Ovary (tissue), 3 donors: ENCODE data around the gene FBXO44.

Experiments
- CTCF ChIP-seq, 3 donors: fragments of 450-650 bp in 2 of 3; fragments of 200-600 bp in 1 of 3; IDR thresholded peaks; one replicate each; pipeline versions ENCODE4 v1.5.1 to v1.8.0; 2016 to 2022; ENCODE audit warnings: antibody characterized with exemption in 3 of 3, mild to moderate bottlenecking in 1 of 3
- POLR2A ChIP-seq: fragments of 450-650 bp; IDR thresholded peaks from one replicate; pipeline ENCODE4 v1.6.1; 2017; ENCODE audit warnings: antibody characterized with exemption, mild to moderate bottlenecking, moderate library complexity
- donor health status: DM: no; HTN: no; CAD: no.

DNA sequence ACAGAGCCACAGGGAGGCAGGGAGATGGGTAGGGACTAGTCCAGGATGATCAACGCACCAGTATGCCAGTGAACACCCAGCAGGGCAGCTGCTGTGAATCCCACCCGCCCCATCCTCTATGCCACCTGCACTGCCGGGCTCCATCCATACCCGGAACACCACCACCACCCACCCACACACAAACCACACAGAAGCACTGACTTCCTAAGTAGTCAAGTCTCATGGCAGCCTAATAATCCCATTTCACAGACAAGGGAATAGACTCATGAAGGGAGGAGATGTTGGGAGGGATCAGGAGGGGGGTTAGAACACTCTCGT, 43.2 kb downstream of the FBXO44 start:
- no peak for TF ChIP-seq POLR2A
- no peak for TF ChIP-seq CTCF (IDR thresholded peaks at IDR 0.05)
